ENCODE data around the gene CD300A.

The CD300A gene

GRCh38 chr17:74449306-74449705 is 17.1 kb upstream of the CD300A start:
- Histone ChIP-seq H3K27me3 (ENCODE audit: low read depth, low read length) (no peaks in the 10 kb centered on the region), H3K27ac (ENCODE audit: low read length) (no peak overlapping the region), H3K9ac (ENCODE audit: low read length) (no peak overlapping the region), H4K20me1 (ENCODE audit: insufficient read depth, low read length) (no peaks in the 10 kb centered on the region), H3K9me3 (ENCODE audit: insufficient read depth, low read length) (no peaks in the 10 kb centered on the region), H3K79me2 (ENCODE audit: low read length) (no peaks in the 10 kb centered on the region), H3K4me1 (ENCODE audit: low read length) (no peaks in the 10 kb centered on the region), H2AFZ (ENCODE audit: low read depth, low read length) (no peak overlapping the region), H3K4me3 (ENCODE audit: low read length) (no peak overlapping the region), H3K36me3 (replicated peaks; ENCODE audit: low read depth, low read length) (no peaks in the 10 kb centered on the region), H3K4me2 (ENCODE audit: low read length) (no peak overlapping the region)
- TF ChIP-seq, protein P1, sequence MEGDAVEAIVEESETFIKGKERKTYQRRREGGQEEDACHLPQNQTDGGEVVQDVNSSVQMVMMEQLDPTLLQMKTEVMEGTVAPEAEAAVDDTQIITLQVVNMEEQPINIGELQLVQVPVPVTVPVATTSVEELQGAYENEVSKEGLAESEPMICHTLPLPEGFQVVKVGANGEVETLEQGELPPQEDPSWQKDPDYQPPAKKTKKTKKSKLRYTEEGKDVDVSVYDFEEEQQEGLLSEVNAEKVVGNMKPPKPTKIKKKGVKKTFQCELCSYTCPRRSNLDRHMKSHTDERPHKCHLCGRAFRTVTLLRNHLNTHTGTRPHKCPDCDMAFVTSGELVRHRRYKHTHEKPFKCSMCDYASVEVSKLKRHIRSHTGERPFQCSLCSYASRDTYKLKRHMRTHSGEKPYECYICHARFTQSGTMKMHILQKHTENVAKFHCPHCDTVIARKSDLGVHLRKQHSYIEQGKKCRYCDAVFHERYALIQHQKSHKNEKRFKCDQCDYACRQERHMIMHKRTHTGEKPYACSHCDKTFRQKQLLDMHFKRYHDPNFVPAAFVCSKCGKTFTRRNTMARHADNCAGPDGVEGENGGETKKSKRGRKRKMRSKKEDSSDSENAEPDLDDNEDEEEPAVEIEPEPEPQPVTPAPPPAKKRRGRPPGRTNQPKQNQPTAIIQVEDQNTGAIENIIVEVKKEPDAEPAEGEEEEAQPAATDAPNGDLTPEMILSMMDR (IDR thresholded peaks at IDR 0.05; ENCODE audit: low read depth, low read length): no peak
- no peak for TF ChIP-seq EZH2phosphoT487 (IDR thresholded peaks at IDR 0.05; ENCODE audit: low read depth)

GRCh38 chr17:74449773-74450172 is 16.7 kb upstream of the CD300A start:
- H3K4me1 ChIP-seq (ENCODE audit: low read length): no peaks in the 10 kb centered on the region

GRCh38 chr17:74450231-74450630 is 16.2 kb upstream of the CD300A start:
- Histone ChIP-seq H3K79me2 (ENCODE audit: low read length) (no peaks in the 10 kb centered on the region), H2AFZ (ENCODE audit: low read depth, low read length) (no peak overlapping the region), H3K36me3 (replicated peaks; ENCODE audit: low read depth, low read length) (no peaks in the 10 kb centered on the region), H3K4me1 (ENCODE audit: low read length) (no peaks in the 10 kb centered on the region), H3K4me2 (ENCODE audit: low read length) (no peak overlapping the region), H3K4me3 (ENCODE audit: low read length) (no peak overlapping the region), H3K27ac (ENCODE audit: low read length) (no peak overlapping the region), H3K9me3 (ENCODE audit: insufficient read depth, low read length) (no peaks in the 10 kb centered on the region), H3K27me3 (ENCODE audit: low read depth, low read length) (no peaks in the 10 kb centered on the region), H3K9ac (ENCODE audit: low read length) (no peak overlapping the region), H4K20me1 (ENCODE audit: insufficient read depth, low read length) (no peaks in the 10 kb centered on the region)
- no peak for TF ChIP-seq EZH2phosphoT487 (IDR thresholded peaks at IDR 0.05; ENCODE audit: low read depth)

More at GRCh38 chr17:74449773-74450172, 16.7 kb upstream of the CD300A start:
- Histone ChIP-seq H3K27me3 (ENCODE audit: low read depth, low read length) (no peaks in the 10 kb centered on the region), H3K9ac (ENCODE audit: low read length) (no peak overlapping the region), H3K36me3 (replicated peaks; ENCODE audit: low read depth, low read length) (no peaks in the 10 kb centered on the region), H3K4me2 (ENCODE audit: low read length) (no peak overlapping the region), H3K4me3 (ENCODE audit: low read length) (no peak overlapping the region), H4K20me1 (ENCODE audit: insufficient read depth, low read length) (no peaks in the 10 kb centered on the region), H2AFZ (ENCODE audit: low read depth, low read length) (no peak overlapping the region), H3K27ac (ENCODE audit: low read length) (no peak overlapping the region), H3K9me3 (ENCODE audit: insufficient read depth, low read length) (no peaks in the 10 kb centered on the region), H3K79me2 (ENCODE audit: low read length) (no peaks in the 10 kb centered on the region)
- TF ChIP-seq, protein P1 (IDR thresholded peaks at IDR 0.05; ENCODE audit: low read depth, low read length): no peak
- TF ChIP-seq EZH2phosphoT487 (IDR thresholded peaks at IDR 0.05; ENCODE audit: low read depth): no peak

DNA sequence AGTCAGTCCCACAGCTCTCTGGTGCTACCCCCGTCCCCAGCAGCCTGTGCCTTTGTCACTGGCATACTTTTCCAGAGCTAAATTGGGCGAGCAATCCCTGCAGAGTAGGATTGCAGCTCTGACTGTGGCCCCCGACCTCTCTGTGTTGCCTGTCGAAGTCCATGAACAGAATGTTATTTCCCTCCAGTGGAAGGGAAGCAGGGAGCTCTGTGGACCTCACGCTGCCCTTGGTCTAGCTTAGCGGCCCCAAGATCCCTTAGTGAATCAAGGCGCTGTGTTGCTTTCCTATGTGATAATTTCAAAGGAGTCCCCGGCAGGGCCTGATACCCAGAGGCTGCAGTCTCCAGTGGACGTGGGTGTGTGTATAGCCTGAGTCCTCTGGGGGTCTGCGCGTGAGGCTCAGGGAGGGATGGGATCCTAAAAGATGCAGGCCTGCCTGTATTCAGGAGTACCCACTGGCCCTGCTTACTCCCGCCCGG is 15.5 kb upstream of the CD300A start:
- no peaks in the 10 kb centered on the region for H3K36me3 ChIP-seq (replicated peaks; ENCODE audit: low read depth, low read length)
- H3K9me3 ChIP-seq (ENCODE audit: insufficient read depth, low read length): no peaks in the 10 kb centered on the region
- no peak overlapping the region for H3K4me2 ChIP-seq (ENCODE audit: low read length)
- H3K4me3 ChIP-seq (ENCODE audit: low read length): no peak overlapping the region
- H2AFZ ChIP-seq (ENCODE audit: low read depth, low read length): no peak overlapping the region
- TF ChIP-seq EZH2phosphoT487 (IDR thresholded peaks at IDR 0.05; ENCODE audit: low read depth): no peak
- TF ChIP-seq, protein P1 (IDR thresholded peaks at IDR 0.05; ENCODE audit: low read depth, low read length): no peak
- no peaks in the 10 kb centered on the region for H3K79me2 ChIP-seq (ENCODE audit: low read length)
- no peaks in the 10 kb centered on the region for H3K27me3 ChIP-seq (ENCODE audit: low read depth, low read length)
- H3K27ac ChIP-seq (ENCODE audit: low read length): no peak overlapping the region
- H4K20me1 ChIP-seq (ENCODE audit: insufficient read depth, low read length): no peaks in the 10 kb centered on the region
- no peak overlapping the region for H3K9ac ChIP-seq (ENCODE audit: low read length)
- no peaks in the 10 kb centered on the region for H3K4me1 ChIP-seq (ENCODE audit: low read length)
